ENCODE data around the gene VPS4B.
"Not testable (repeated sequence)": the region's sequence is repeated elsewhere in the genome, so short reads cannot be mapped to it uniquely, and the experiment has no call there.

GRCh38 chr18:63452751-63453150 lies 30.5 kb upstream of the VPS4B start:
- not testable (repeated sequence) for TF ChIP-seq CTCF (IDR thresholded peaks at IDR 0.05; ENCODE audit: insufficient read depth, low read depth, low read length); EZH2 (IDR thresholded peaks at IDR 0.05; ENCODE audit: insufficient read depth, low read length)

Data from astrocyte (in vitro differentiated cells and primary cell).